Iris pigment epithelial cell (primary cell): ENCODE measurements around the gene XPO1.
A peak's percentile ranks its signal among the peaks of the same experiment; 100 is the strongest.
"Not testable (repeated sequence)": the region's sequence is repeated elsewhere in the genome, so short reads cannot be mapped to it uniquely, and the experiment has no call there.

ENCODE experiments used
- DNase-seq: peaks from one replicate; pipeline ENCODE4 v3.0.0-alpha.2; 2011; ENCODE audit warnings: low read depth

XPO1 gene, protein sequence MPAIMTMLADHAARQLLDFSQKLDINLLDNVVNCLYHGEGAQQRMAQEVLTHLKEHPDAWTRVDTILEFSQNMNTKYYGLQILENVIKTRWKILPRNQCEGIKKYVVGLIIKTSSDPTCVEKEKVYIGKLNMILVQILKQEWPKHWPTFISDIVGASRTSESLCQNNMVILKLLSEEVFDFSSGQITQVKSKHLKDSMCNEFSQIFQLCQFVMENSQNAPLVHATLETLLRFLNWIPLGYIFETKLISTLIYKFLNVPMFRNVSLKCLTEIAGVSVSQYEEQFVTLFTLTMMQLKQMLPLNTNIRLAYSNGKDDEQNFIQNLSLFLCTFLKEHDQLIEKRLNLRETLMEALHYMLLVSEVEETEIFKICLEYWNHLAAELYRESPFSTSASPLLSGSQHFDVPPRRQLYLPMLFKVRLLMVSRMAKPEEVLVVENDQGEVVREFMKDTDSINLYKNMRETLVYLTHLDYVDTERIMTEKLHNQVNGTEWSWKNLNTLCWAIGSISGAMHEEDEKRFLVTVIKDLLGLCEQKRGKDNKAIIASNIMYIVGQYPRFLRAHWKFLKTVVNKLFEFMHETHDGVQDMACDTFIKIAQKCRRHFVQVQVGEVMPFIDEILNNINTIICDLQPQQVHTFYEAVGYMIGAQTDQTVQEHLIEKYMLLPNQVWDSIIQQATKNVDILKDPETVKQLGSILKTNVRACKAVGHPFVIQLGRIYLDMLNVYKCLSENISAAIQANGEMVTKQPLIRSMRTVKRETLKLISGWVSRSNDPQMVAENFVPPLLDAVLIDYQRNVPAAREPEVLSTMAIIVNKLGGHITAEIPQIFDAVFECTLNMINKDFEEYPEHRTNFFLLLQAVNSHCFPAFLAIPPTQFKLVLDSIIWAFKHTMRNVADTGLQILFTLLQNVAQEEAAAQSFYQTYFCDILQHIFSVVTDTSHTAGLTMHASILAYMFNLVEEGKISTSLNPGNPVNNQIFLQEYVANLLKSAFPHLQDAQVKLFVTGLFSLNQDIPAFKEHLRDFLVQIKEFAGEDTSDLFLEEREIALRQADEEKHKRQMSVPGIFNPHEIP (N-terminal part only)

GRCh38 chr2:61538200-61538919 lies at the start of gene XPO1:
TSS of gene XPO1 (minus strand) at chr2:61538356. CDS start at chr2:61533897, 4,459 bp downstream.
- DNase-seq, result peak; percentile 100

- not testable (repeated sequence) for DNase-seq
These were observed 48.8 kb upstream of the XPO1 start for GRCh38 chr2:61586928-61587327.

- DNase-seq, result no peak
These were observed 47.2 kb upstream of the XPO1 start for GRCh38 chr2:61585383-61585782.

- DNase-seq, result not testable (repeated sequence)
These were observed 46.2 kb upstream of the XPO1 start for GRCh38 chr2:61584368-61584767.

- no peak for DNase-seq
These were observed 44.0 kb upstream of the XPO1 start for GRCh38 chr2:61582165-61582564.

- DNase-seq, result no peak
These were observed 43.6 kb upstream of the XPO1 start for GRCh38 chr2:61581716-61582115.

GRCh38 chr2:61575447-61575859 lies 37.3 kb upstream of the XPO1 start:
- no peak for DNase-seq

GRCh38 chr2:61566566-61566965 lies 28.4 kb upstream of the XPO1 start:
- peak; percentile 7 for DNase-seq

DNA sequence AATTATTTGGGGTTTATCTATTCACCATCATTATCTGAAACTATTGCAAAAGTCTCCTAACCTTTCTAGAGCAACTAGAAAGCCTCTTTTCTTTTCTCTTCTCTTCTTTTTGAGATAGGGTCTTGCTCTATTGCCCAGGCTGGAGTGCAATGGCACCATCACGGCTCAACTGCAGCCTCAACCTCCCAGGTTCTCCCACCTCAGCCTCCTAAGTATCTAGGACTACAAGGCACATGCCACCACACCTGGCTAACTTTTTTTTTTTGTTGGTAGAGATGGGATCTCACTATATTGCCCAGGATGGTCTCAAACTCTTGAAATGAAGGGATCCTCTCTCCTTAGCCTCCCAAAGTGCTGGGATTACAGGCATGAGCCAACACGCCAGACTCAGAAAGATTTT lies 24.5 kb upstream of the XPO1 start:
- no peak for DNase-seq

GRCh38 chr2:61558160-61558559 lies 20.0 kb upstream of the XPO1 start:
- DNase-seq, result no peak

GRCh38 chr2:61557381-61557780 lies 19.2 kb upstream of the XPO1 start:
- DNase-seq, result no peak

DNA sequence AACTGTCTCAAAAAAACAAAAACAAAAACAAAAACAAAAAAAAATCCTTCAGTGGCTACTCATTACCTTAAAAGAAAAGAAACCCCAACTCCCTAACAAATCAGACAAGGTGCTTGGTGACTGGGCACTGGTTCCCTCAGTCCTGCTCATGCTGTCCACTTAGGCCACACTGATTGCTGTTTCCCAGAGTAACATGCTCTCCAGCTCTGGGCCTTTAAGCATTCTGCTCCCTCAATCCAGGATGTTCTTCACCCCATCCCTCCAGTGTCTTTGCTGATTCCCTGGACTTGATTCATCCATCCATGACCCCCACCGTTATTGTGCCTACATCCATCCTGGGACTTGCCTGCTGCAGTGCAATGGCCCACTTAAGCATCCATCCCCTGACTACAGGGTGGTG lies 16.4 kb upstream of the XPO1 start:
- DNase-seq, result no peak

DNA sequence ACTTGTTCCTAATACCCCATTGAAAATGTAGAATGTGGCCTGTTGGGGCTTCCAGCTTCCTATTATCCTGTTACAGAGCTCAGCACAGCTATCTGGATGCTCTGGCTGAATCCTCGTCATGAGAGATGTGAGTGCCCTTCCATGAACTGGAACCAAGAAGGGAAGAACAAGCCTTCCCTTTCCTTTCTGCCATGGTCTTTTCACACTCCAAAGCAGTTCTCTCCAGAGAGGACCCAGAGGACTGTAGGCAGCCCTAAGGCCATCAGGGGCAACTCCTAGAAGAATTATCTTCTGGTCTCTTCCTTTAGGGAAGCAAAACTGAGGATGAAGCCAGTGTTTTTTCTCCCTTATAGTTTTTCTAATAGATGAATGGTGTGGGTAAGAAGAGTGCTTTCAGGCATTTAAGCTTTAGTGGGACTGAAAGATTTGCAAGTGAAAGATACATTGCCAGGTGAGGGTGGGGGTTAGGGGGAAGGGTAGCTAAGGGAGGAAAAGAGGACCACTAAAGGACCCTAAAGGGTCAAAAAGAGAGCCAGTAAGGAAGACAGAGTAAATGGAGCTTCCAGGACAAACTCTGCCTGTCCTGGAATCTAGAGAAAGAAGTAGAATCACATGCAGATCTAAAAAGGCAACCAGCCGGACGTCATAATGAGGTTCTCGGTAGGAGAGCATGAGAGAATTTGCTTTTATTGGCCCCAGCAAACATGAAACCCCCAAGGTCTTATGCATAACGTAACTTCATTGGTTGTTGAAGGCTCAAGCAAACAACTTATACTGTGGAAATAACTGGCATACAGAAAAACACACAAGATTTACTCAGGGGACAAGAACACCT lies 12.4 kb upstream of the XPO1 start:
- peak; percentile 15 for DNase-seq

GRCh38 chr2:61549546-61549945 lies 11.4 kb upstream of the XPO1 start:
- no peak for DNase-seq

- DNase-seq, result no peak
These were observed 4.9 kb upstream of the XPO1 start for GRCh38 chr2:61543062-61543461.

GRCh38 chr2:61540167-61540566 lies 2.0 kb upstream of the XPO1 start:
- DNase-seq, result not testable (repeated sequence)

DNA sequence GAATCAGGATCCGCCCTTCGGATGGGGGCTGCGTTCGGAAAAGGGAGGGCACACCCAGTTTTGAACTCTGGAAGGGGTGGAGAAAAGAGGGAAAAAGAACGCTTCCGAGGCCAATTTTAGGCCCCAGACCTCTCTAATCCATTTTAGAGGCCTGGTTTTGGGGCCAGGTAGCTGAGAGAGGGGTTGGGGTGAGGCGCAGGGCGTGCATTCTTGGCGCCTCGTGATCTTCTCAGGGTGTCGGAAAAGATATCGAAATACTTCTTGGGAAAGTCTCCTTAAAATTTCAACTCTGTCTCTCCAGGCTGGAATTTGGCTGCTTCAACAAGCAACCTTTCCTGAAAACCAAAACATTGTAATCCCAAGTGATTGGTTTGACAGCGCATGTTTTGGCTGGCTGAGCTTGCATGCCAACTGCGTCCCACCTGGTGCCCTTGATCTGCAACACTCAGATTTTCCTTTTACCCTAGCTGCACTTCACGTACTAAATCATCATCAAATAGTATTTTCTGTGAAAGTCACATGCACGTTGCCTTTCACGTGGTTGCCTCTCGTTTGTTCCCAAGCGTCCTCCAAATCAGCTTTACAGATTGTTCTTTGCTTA lies 864 bp upstream of the XPO1 start:
- peak; percentile 42 for DNase-seq

- no peak for DNase-seq
These were observed 281 bp downstream of the XPO1 start for GRCh38 chr2:61537950-61538199.

DNA sequence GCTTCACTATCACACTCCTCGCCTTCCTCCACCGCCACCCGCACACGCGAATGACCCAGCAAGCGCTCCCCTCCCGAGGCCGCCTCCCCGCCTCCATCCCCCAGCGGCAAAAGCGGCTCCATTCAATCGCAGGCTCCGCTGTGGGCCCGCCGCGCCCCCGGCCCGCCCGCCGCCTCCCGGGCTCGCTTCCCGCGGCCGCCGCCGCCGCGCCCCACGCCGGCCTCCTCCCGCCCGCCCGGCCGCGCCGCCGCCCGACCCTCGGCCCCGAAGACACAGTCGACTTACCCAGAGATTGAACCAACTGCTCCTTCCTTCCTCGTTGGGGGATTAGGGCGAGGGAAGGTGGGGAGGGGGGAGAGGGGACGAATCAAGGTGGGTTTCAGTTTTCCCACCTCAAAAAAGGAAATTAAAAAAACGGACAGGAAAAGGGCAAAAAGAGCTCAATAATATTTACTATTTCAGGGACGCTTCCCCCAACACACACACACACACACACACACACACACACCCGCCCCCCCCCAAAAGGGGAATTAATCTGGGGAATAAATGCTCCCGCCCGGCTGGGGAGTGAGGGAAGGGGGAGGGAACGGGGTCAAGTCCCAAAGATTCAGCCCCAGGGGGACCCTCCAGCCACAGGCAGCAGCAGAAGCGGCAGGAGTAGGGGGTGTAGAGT lies 743 bp downstream of the XPO1 start:
- peak; percentile 44 for DNase-seq

GRCh38 chr2:61536572-61537276 lies 1.4 kb downstream of the XPO1 start:
- DNase-seq, result peak; percentile 95
